Measurements from ENCODE around the gene ITPR1.

DNA sequence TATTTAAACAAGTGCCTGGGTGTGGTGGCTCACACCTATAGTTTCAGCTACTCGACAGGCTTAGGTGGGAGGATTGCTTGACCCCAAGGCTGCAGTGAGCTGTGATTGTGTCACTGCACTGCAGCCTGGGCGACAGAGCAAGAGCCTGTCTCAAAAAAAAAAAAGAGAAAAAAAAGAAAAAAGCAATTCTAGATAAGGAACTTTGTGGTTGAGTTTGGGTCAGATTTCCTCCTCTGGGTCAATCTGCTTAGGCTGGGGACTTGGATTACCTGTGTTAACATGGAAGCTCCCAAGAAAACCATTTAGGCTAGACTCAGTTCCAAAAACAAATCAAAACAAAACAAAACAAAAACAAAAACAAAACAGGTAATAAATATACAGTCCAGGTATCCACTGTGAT lies 50.0 kb downstream of the ITPR1 start:
- TF ChIP-seq, protein P1, sequence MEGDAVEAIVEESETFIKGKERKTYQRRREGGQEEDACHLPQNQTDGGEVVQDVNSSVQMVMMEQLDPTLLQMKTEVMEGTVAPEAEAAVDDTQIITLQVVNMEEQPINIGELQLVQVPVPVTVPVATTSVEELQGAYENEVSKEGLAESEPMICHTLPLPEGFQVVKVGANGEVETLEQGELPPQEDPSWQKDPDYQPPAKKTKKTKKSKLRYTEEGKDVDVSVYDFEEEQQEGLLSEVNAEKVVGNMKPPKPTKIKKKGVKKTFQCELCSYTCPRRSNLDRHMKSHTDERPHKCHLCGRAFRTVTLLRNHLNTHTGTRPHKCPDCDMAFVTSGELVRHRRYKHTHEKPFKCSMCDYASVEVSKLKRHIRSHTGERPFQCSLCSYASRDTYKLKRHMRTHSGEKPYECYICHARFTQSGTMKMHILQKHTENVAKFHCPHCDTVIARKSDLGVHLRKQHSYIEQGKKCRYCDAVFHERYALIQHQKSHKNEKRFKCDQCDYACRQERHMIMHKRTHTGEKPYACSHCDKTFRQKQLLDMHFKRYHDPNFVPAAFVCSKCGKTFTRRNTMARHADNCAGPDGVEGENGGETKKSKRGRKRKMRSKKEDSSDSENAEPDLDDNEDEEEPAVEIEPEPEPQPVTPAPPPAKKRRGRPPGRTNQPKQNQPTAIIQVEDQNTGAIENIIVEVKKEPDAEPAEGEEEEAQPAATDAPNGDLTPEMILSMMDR (IDR thresholded peaks at IDR 0.05; ENCODE audit: insufficient read depth, low read length), result no peak
- TF ChIP-seq SPI1 (IDR thresholded peaks at IDR 0.05; ENCODE audit: borderline replicate concordance, low read depth), result no peak
- no peak for TF ChIP-seq GABPA (IDR thresholded peaks at IDR 0.05; ENCODE audit: low read depth)
- no peak for TF ChIP-seq POLR2AphosphoS5 (IDR thresholded peaks at IDR 0.05; ENCODE audit: low read depth)

Data from HL-60 (cell line).